Measurements from ENCODE around the gene LRP1-AS. TPM values are rescaled to one million over a fixed set of nuclear protein-coding genes. Genes with fewer than 3 reads are reported as not detected.
A peak's percentile ranks its signal among the peaks of the same experiment; 100 is the strongest.

LRP1-AS gene
- total RNA-seq, 1 donor from 2014 or later = 0.46 TPM

GRCh38 chr12:57150400-57151000, 3.1 kb upstream of the LRP1-AS start:
- Mint-ChIP-seq H3K27me3 (ENCODE audit: unreplicated experiment) (peaks cover 21% of the 10 kb centered on the region), H3K4me3 (ENCODE audit: unreplicated experiment) (no peak overlapping the region), H3K27ac (ENCODE audit: unreplicated experiment) (no peak overlapping the region), H3K36me3 (ENCODE audit: low read depth, unreplicated experiment) (peaks cover 4% of the 10 kb centered on the region), H3K4me1 (ENCODE audit: unreplicated experiment) (peaks cover 55% of the 10 kb centered on the region), H3K9me3 (ENCODE audit: unreplicated experiment) (no peaks in the 10 kb centered on the region)
- no peak for DNase-seq (ENCODE audit: low spot score)
- TF ChIP-seq CTCF (IDR thresholded peaks at IDR 0.05; ENCODE audit: unreplicated experiment) = no peak

GRCh38 chr12:57149245-57149900, 2.0 kb upstream of the LRP1-AS start:
- H3K27me3 Mint-ChIP-seq (ENCODE audit: unreplicated experiment) = peaks cover 23% of the 10 kb centered on the region
- DNase-seq (ENCODE audit: low spot score) = no peak
- peak overlapping the region; percentile 34 for H3K27ac Mint-ChIP-seq (ENCODE audit: unreplicated experiment)
- peaks cover 55% of the 10 kb centered on the region for H3K4me1 Mint-ChIP-seq (ENCODE audit: unreplicated experiment)
- peak overlapping the region; percentile 65 for H3K4me3 Mint-ChIP-seq (ENCODE audit: unreplicated experiment)
- peaks cover 5% of the 10 kb centered on the region for H3K36me3 Mint-ChIP-seq (ENCODE audit: low read depth, unreplicated experiment)
- TF ChIP-seq CTCF (IDR thresholded peaks at IDR 0.05; ENCODE audit: unreplicated experiment) = no peak
- H3K9me3 Mint-ChIP-seq (ENCODE audit: unreplicated experiment) = no peaks in the 10 kb centered on the region

GRCh38 chr12:57148469-57149244, 1.2 kb upstream of the LRP1-AS start:
- Mint-ChIP-seq H3K27me3 (ENCODE audit: unreplicated experiment) (peaks cover 23% of the 10 kb centered on the region), H3K4me1 (ENCODE audit: unreplicated experiment) (peaks cover 55% of the 10 kb centered on the region), H3K9me3 (ENCODE audit: unreplicated experiment) (no peaks in the 10 kb centered on the region), H3K4me3 (ENCODE audit: unreplicated experiment) (no peak overlapping the region), H3K36me3 (ENCODE audit: low read depth, unreplicated experiment) (peaks cover 9% of the 10 kb centered on the region), H3K27ac (ENCODE audit: unreplicated experiment) (no peak overlapping the region)
- no peak for TF ChIP-seq CTCF (IDR thresholded peaks at IDR 0.05; ENCODE audit: unreplicated experiment)
- no peak for DNase-seq (ENCODE audit: low spot score)

- Mint-ChIP-seq H3K27me3 (ENCODE audit: unreplicated experiment) (peaks cover 16% of the 10 kb centered on the region), H3K27ac (ENCODE audit: unreplicated experiment) (no peak overlapping the region), H3K36me3 (ENCODE audit: low read depth, unreplicated experiment) (peaks cover 6% of the 10 kb centered on the region), H3K4me3 (ENCODE audit: unreplicated experiment) (no peak overlapping the region), H3K9me3 (ENCODE audit: unreplicated experiment) (no peaks in the 10 kb centered on the region), H3K4me1 (ENCODE audit: unreplicated experiment) (peaks cover 46% of the 10 kb centered on the region)
- no peak for TF ChIP-seq CTCF (IDR thresholded peaks at IDR 0.05; ENCODE audit: unreplicated experiment)
- no peak for DNase-seq (ENCODE audit: low spot score)
Observed at GRCh38 chr12:57146092-57146491, 1.3 kb downstream of the LRP1-AS start.

Measured in endothelial cell (in vitro differentiated cells).